HT1080 (cell line): Measurements from ENCODE around the gene IQCE. TPM values are rescaled to one million over a fixed set of nuclear protein-coding genes. Genes with fewer than 3 reads are reported as not detected.

Experiments used
- DNase-seq: peaks from one replicate; pipeline ENCODE4 v3.0.0-alpha.2; 2015; ENCODE audit warnings: low read depth
- total RNA-seq: library from RNA; depleted of rRNA; stranded (reverse); fragments of >200 nt; shearing (Covaris generic); gene quantifications from 2 replicates; pipeline ENCODE4 v1.2.3, GENCODE V29; 2014

The IQCE gene
- total RNA-seq, 1 experiment from 2014 or later: 5.2 TPM

DNA sequence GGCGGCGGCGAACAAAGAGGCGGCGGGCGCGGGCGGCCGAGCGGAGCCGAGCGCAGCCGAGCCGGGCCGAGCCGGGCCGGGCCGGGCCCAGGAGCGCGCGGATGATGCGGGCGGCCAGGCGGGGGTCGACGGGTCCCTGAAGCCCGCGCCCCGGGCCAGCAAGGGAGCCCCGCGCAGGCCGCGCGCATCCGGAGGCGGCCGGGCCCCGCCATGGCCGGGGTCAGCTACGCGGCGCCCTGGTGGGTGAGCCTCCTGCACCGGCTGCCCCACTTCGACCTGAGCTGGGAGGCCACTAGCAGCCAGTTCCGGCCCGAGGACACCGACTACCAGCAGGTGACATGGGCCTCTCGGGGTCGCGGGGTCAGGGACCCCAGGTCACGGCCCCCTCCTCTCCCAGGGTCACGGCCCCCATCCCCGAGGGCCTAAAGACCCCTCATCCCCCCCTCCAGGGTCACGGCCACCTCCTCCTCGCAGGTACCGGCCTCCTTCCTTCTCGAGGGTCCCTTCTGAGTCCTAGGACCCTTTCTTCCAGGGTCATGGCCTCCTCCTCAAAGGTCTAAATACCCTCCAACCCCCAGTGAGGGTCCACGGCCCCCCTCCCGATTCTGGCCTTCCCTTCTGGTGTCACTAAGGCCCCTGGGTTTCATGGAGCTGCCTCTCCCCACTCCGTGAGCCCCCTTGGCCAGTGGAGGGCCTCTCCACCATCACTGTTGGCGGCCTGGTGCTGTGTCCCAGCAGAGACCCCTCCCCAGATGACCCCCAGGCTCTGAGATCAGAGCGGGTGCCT, 73.4 kb downstream of the IQCE start, which contains the start of gene TTYH3:
Gene TTYH3 (plus strand): TSS at position 41 of the 787 bp plus-strand sequence. CDS start 170 bp downstream, at position 211.
- no peak for DNase-seq

DNA sequence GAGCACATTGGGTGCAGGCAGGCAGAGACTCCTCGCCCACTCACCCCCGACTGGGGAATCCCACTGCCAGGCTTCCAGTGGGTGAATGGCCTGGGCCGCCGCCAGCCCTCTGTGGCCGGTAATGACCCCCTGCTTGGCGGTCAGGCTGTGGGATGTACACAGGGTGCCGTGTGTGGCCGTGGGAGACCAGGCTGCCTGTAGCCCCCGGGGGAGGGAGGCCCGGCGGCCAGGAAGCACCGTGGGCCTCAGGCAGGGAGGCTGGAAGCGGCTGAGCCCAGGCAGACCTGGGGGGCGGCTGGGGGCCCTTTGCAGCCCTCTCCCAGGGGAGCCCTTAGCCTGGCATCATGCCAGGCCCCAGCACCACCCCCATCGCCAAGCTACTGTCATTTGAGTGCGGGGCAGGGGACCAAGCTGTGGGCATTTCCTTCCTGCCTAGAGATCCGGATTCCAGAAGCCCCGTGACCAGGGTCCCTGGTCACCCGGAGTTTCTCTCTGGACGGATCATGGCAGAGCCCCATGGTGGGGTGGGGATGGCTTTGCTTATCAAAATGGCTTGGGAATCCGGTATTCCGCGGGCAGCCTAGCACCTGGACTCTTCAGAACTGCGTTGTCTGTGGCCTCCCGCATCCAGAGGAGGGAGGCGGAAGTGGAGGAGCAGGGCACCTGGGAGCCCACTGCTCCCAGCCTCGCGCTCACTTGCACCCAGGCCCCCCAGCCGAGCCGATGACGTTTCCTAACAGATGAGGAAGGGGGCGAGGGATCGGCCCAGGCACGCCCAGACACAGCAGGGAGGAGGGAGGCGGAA, 74.2 kb downstream of the IQCE start:
- peak; percentile 82 for DNase-seq

DNA sequence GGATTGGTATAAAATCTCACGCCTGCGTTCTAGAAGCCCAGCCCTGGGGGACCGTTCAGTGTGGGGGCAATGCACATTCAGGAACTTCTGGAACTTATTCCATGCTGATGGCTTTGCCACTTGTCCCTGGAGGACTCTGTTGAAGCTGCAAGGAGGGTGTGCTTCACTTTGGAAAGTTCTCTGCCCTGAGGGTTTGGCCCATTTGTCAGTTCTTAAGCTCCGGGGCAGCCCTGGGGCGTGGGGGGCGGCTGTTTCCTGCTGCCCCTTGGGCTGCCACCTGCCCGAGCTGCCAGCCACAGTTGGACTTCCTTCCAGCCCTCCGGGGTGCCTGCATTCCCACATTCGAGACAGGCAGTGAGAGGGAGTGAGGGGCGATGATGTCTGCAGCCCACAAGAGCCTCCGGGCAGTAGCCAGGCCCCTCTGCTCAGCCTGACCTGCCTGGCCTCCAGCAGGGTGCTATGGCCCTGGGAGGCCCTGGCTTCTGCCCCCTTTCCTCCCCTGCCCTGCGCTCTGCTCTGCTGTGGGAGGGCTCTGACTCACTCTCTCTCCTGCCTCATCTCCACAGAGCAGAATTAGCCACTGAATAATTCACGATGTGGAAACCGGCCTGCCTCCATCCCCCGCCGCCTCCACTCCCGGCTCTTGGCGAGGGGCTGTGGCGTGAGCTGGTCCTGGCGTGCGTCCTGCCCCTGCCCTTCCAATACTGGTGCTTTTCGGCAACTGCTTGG, 74.9 kb downstream of the IQCE start:
- peak; percentile 81 for DNase-seq

DNA sequence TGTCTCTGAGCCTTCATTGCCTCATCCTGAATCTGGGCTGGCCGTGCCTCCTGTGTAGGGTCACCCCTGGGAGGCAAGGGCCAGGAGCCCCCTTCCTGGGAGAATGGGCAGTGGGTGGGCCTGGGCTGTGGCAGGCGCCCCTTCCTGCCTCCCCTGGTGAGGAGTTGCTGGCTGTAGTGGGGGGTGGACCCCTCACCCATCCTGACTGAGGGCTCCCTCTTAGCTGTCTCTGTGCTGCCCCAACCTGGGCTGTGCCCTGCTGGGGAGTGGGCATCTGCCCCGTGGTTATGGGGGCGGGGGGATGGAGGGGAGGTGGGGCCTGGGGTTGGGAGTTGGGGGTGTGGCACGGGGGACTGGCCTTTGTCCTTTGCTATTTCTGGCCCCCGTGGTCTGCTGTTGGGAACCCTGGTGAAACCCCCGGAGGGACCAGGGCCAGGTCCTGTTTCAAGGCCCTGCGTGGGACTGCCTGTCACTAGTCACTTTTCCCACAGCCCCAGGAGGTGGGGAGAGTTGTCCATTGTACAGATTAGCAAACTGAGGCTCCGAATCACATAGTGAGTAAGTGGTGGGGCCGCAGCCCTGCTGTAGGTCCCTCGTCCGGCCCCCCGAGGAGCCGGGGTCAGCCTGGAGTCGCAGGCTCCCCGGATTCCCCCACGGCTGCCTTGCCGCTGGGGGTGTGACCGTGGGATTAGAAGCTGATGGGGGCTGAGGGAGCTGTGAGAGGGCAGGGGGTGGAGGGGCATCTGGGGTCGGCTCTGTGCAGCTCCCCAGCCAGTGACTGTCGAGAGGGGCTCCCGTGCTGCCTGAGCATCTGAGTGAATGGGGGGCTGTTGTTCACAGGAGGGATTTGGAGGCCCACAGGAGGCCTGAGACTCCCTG, 75.7 kb downstream of the IQCE start:
- no peak for DNase-seq

- DNase-seq: no peak
These were observed 76.4 kb downstream of the IQCE start for GRCh38 chr7:2635148-2635668.

DNA sequence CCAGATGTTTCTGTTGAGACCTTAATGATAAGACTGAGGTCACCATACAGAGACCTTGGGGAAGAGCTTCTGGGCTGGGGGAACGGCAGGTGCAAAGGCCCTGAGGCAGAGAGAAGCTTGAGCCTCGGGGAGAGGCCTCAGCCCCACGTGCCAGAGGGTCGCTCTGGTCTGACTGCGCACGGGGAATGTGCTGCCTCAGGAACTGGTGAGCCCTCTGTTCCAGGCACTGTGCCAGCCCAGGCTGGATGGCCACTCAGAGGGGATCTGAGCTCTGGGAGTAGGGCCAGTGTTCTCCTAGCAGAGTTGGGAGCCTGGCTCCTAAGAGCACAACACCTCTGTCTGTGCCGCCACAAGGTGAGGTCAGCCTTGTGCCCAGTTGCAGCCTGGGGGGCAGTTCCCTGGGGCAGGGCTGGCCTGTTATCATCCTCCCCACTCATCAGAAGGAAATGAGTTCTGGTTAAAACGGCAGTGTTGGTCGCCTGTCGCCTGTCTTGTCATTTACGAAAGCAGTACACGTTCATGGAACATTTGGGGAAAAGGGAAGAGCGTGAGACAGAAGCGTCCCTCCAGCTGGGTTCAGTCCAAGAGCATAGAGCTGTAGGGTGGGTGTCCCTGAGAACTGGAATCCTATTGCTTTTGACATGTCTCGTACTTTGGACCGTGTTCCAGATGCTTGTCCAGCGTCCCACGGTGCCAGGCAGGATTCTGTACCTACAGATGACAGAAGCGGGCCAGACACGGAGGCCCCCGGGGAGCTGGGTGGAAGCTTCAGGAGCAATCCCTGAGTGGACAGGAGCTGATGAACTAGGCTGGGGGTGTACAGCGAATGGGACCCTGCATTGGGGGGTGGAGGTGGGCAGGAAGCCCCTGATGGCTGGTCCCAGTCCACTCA, 77.3 kb downstream of the IQCE start:
- DNase-seq: no peak

- no peak for DNase-seq
These were observed 78.3 kb downstream of the IQCE start for GRCh38 chr7:2637066-2637471.

DNA sequence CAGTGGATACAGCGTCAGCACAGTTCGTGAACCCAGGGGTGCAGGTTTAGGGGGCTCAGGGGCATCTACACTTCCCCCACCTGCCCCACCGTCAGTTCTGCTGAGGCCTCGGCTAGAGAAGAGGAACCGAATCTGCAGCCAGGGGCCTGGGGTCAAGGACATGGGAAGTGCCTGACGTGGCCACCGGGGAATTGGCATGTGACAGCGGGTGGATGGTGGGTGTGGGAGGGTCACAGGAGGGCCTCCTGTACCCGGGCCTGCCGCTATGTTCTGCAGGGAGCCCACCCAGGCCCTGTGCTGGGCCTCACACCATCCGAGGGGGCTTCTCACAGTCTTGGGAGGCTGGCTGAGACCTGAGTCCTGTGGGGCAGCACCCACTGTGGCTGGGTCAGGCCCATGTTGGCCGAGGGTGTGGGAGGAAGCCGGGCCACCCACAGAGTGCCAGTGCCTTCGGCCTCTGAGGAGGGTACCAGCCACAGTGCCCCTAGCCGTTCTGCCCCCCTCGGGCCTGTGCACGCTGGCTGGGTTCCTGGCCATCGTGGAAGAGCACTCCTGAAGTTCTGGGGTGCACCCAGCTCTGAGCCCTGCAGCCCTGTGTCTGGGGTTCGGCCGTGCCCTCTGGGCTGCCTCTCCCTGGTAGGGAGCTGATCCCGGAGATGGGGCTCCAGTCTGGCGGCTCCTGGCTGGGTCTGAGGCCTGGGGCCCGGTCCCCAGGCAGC, 78.9 kb downstream of the IQCE start:
- no peak for DNase-seq

DNA sequence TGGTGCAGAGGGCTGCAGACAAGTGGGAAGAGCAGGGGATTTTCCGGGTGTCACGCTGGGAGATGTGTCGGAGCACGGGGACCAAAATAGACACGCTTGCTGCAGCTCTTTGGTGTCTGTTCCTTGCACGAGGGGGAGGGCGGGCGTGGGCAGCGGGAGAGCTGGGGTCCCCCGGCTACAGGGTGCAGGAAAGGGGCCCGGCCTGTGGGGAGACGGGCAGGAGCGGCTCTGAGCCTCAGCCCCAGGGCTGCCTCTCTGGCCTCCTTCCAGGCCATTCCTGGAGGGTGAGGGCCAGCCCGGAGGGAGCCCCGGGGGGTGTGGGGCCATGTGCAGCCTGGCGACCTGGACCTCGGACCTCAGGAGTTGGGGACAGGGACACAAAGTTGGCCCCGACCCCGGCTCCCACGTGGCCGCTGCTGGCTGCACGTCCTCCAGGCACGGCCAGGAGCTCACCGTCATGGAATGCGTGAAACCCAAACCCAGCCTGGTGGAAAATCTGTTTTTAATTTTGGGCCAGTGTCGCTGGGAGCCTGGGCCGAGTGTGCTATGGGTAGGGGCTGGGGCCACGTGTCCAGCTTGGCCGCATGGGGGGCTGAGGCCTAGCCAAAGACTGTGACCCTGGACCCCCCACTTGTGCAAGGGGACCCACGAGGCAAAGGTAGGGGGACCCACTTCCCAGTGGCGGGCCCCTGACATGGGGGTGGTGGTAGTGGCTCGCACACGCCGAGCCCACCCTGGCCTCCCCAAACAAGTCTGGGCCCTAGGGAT, 79.6 kb downstream of the IQCE start:
- DNase-seq: no peak

- DNase-seq: no peak
These were observed 80.5 kb downstream of the IQCE start for GRCh38 chr7:2639181-2639681.

GRCh38 chr7:2639695-2640481, 81.1 kb downstream of the IQCE start:
- no peak for DNase-seq

DNA sequence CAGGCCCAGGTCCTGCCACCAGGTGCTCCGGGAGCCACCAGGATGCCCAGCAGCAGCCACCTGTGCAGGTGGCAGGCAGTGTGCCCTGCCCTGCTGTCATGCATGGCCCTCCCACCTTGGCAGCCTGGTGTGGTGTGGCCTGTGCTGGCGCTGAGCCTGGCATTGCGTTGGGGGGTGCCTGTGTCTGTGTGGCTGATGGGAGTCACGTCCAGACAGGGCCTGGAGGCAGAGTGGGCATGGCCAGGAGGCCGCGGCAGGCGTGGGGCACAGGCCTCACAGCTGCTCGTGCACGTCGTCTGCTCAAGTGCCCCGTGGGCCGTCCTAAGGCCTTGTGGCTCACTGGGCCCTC, 81.7 kb downstream of the IQCE start:
- DNase-seq: no peak

GRCh38 chr7:2640846-2641316, 82.1 kb downstream of the IQCE start:
- DNase-seq: no peak

DNA sequence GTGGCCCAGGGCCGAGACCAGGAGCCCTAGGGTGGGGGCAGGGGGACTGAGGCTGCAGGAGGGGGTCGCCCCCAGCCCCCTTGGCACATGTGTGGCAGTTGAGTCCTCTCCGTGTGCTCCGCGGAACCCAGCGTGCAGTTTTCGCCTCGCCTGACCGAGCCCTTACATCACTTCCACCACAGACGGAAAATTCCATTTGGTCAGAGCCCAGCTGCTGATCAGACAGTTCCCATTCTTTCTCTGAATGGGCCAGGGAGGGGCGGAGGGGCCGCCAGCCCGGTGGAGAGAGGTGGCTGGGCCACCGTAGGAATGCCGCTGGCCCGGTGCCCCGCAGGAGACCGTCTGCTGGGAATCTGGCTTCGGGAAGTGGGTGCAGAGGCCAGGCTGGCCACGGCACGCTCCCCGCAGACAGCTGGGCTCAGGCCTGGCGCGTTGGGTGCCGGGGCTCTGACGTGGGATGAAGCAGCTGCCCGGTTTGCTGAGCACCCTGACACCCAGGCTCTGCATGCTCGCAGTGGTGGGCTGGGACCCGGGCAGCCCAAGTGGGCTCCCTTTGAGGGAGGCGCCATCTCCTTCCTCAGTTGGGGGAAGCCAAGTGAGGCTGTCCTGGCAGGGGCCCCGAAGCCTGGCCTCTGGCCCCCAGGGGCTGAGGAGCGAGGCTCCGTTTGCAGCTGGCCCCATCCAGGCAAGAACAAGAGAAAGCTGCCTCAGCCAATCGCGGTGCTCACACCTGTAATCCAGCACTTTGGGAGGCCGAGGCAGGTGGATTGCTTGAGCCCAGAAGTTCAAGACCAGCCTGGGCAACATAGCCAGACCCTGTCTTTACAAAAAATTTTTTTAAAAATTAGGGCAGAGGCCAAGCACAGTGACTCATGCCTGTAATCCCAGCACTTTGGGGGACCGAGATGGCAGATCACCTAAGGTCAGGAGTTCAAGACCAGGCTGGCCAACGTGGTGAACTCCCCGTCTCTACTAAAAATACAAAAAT, 82.9 kb downstream of the IQCE start:
- DNase-seq: peak; percentile 29

GRCh38 chr7:2643386-2644219, 84.8 kb downstream of the IQCE start:
- no peak for DNase-seq
